GM21526 (cell line): Measurements from ENCODE around the gene TRIM66.

ENCODE experiments used
- ATAC-seq: cut with Tn5 transposase; IDR thresholded peaks from one replicate; pipeline ENCODE4 v1.9.1; 2021; ENCODE audit warnings: moderate library complexity; ENCODE audit not compliant: unreplicated experiment, low FRiP score

The TRIM66 gene

DNA sequence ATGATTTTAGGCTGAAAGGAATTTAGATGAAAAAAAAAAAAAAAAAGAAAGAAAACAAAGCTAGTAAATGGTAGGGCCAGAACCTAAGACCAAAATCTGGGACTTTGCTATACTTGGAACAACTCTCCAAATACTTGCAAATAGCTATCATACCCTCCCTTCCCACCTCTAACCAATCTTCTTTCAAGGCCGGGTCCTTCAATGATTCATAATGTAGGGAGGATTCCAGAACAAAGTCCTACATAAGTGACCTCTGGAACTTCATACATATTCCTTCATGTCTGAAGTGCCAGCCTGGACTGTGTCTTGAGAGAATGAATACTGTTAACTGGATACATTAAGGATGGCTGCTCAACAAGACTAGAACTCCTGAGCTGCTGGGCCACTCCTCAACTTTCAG, 98.4 kb downstream of the TRIM66 start:
- no peak for ATAC-seq

DNA sequence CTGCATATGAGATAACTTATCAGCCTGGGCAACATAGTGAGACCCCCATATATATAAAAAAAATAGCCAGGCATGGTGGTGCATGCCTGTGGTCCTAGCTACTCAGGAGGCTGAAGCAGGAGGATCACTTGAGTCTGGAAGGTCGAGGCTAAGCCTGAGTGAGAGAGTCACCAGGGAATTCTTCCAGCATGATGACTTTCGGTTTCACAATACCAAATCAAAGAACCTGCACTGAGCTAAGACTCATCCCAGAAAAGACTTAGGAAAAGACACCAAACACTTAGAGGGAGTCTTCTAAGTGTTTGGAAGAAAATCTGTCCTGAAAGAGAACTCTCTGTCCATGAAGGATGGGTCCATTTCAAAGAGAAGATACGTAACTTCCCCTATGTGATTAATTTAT, 101.2 kb downstream of the TRIM66 start:
- ATAC-seq: no peak

DNA sequence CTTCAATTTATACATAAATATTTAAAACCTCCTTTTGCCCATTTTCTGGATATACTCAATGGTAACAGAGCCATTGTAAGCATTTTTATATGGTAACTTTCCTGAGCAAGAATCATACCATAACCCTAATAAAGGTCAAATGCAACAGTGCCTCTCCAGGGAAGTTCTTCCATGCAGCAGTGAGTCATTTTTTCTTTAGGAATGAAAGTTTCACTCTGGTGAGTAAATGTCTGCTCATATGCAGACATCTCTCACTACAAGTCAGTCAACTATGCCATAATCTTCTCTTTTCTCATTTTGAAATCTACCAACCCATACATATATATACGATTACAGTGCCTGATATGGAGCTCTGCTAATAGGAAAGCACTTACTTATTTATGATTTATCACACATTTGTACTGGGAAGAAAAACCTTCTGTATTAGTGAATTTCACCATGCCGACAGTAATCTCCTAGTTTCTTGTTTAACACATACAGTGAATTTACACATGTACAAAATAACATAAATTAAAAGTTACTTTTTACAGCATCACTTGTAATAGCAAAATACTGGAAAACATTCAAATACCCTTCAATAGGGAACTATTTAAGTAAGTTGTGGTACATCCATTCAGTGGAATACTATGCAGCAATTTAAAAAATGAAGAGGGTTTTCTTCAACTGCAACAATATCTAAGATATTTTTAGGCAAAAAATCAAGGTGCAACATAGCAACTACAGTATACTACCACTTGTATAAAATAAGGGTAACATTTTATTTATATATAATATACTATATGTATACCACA, 104.5 kb downstream of the TRIM66 start:
- ATAC-seq: no peak

DNA sequence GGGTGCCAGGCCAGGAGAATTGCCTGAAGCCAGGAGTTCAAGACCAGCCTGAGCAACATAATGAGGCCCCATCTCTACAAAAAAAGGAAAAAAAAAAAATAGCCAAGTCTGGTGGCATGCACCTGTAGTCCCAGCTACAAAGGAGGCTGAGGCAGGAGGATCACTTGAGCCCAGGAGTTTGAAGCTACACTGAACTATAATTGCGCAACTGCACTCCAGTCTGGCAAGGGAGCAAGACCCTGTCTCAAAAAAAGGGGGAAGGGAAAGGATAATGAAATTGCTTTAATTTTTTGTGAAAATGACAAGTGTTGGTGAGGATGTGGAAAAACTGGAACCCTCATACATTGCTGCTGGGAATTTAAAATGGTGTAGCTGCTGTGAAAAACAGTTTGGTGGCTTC, 107.7 kb downstream of the TRIM66 start:
- ATAC-seq: no peak

DNA sequence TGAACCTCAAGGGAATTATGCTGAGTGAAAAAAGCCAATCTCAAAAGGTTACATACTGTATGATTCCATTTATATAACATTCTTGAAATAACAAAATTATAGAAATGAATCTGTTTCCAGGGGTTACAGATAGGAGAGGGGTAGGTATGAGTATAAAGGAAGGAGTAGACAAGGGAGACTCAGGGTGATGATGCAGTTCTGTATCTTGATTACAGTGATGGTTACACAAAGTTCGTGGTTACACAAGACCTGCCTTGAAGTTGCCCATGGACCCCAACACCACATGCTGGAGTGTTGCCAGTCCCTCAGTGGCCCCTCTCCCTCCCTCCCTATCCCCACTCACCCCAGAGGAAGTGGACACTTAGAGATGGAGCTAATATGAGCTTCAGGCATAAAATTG, 108.7 kb downstream of the TRIM66 start:
- no peak for ATAC-seq

DNA sequence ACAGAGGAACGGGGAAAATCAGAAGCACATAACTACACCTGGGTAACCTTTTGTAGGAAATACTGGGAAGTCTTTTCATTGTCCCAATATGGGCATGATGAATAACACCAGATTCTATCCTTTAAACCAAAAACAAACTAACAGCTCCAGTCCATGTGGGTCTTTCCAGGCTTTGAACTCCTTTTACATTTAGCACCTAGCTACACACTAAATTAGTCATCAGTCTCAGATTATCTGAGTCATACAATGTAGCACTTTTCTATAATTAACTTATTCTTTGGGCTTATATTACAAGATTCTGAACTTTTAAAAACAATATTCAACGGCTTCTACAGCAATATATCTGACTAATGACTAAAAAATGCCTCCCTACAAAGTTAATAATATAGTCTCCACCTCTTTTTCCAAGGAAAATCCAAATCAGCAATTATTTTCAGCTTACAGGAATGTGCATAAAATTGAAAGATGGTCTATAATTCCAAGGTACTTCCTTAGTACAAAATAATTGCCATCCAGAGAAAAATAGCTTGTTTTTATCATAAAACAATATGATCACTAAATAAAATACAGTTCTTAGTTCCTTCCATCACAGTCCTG, 114.8 kb downstream of the TRIM66 start:
- no peak for ATAC-seq

DNA sequence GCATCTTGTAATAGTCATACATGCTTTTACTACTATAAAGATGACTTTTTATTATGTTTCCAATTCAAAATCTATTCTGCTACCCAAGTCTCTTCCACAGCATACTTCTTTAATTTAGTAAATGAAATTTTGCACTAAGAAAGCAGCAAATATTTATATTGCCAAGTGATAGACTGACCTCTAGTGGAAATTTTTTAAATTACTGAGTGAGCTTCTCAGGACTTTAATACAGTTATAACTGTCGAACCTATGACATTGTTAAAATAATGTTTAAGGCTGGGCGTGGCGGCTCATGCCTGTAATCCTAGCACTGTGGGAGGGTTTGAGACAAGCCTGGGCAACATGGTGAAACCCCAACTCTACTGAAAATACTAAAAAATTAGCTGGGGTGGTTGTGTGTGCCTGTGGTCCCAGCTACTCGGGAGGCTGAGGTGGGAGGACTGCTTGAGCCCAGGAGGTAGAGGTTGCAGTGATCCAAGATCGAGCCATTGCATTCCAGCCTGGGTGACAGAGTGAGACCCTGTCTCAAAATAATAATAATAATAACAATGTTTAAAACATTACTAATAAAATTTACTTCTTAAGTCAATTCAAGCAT, 115.8 kb downstream of the TRIM66 start:
- ATAC-seq: no peak

DNA sequence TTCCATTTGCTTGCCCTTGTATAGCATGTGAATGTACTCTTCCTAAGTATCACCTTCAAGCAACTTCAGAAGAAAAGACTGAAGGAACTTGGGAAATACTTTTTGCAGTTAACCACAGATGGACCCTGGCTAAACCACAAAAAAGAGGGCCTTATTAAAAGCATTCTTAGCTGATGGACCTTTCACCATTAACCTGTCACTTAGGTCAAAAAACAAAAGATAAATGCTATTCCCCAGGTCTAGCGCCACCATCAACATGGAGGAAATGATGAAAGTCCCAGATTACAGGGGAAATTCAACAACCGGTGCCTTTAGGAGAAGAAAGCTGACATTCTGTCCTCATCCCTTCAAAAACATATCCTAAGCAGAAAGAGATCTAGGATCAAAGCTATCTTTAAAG, 117.9 kb downstream of the TRIM66 start:
- no peak for ATAC-seq
